HFF-Myc (cell line): ENCODE measurements around the gene NHS.

Source experiments
- DNase-seq: peaks from one replicate; pipeline ENCODE4 v3.0.0-alpha.2; 2011; ENCODE audit warnings: low read depth; ENCODE audit errors: extremely low read depth
- H3K4me3 ChIP-seq: replicated peaks from 2 replicates; pipeline ENCODE4 v1.5.1; 2011; ENCODE audit warnings: low read depth, mild to moderate bottlenecking, control low read depth, low read length
- CTCF ChIP-seq: IDR thresholded peaks from 2 replicates; pipeline ENCODE4 v1.5.1; 2012; ENCODE audit warnings: mild to moderate bottlenecking, low read depth, low read length, control low read depth; ENCODE audit errors: missing control alignments

NHS gene

GRCh38 chrX:17654116-17654515 lies 279.1 kb downstream of the NHS start:
- no peak overlapping the region for H3K4me3 ChIP-seq
- no peak for DNase-seq
- no peak for TF ChIP-seq CTCF

- no peak for DNase-seq
- peak overlapping the region; percentile 31 for H3K4me3 ChIP-seq
- TF ChIP-seq CTCF, result no peak
Observed at GRCh38 chrX:17655211-17656034, 280.4 kb downstream of the NHS start.

- H3K4me3 ChIP-seq, result peak overlapping the region; percentile 31
- no peak for DNase-seq
- TF ChIP-seq CTCF, result no peak
Observed at GRCh38 chrX:17656035-17656418, 281.0 kb downstream of the NHS start.

- H3K4me3 ChIP-seq, result no peak overlapping the region
- no peak for DNase-seq
- TF ChIP-seq CTCF, result no peak
Observed at GRCh38 chrX:17656556-17656955, 281.6 kb downstream of the NHS start.

GRCh38 chrX:17662391-17662790 lies 287.4 kb downstream of the NHS start:
- DNase-seq, result no peak
- no peak for TF ChIP-seq CTCF
- no peak overlapping the region for H3K4me3 ChIP-seq

GRCh38 chrX:17668929-17669328 lies 293.9 kb downstream of the NHS start:
- no peak for TF ChIP-seq CTCF
- DNase-seq, result no peak
- H3K4me3 ChIP-seq, result no peak overlapping the region

- DNase-seq, result no peak
- TF ChIP-seq CTCF, result no peak
Observed at GRCh38 chrX:17669458-17669857, 294.5 kb downstream of the NHS start.

More at GRCh38 chrX:17669458-17669857, 294.5 kb downstream of the NHS start:
- no peak overlapping the region for H3K4me3 ChIP-seq
